ENCODE results near the gene RCAN3. TPM values are rescaled to one million over a fixed set of nuclear protein-coding genes. Genes with fewer than 3 reads are reported as not detected.
A peak's percentile ranks its signal among the peaks of the same experiment; 100 is the strongest.

RCAN3 gene
- total RNA-seq, 1 donor from 2014 or later: 24.9 TPM

DNA sequence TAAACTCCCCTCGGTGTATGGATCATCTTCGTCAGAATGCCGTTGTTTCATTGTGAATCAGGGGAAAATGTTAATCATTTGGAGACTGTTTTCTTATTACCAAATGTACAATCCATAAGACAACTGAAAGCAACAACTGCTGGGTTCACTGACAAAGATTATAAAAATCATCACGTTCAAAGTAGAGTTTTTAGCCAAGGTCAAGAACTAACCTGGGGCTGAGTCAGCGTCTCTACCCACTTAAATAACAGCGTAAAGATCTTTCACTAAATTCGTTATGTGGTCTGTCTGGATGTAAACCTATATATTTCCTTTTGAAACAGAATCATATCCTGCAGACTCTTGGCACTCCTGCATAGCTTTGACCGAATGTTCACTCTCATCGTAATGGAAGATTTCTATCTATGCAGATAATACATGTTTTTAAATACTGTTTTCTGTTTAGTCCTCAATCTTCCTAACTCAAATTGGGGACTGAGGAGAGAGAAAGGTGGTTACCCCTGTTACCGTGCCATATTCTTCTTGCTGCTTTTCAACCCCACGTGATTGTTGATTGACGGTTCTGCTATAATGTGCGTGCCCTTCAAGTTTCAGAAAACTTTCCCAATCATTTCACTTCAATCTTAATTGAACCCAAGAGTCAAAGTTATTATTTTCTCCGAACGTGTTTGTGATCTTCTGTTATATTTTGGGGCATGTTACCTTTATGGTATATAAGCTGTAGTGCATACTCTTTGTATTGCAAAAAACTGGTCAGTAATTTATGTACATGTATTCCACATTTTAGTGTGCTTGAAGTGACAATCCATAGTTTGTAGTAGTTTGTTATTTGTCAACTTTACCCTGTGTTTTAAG is 37.6 kb downstream of the RCAN3 start:
- no peaks in the 10 kb centered on the region for H3K27me3 Mint-ChIP-seq (ENCODE audit: unreplicated experiment)

DNA sequence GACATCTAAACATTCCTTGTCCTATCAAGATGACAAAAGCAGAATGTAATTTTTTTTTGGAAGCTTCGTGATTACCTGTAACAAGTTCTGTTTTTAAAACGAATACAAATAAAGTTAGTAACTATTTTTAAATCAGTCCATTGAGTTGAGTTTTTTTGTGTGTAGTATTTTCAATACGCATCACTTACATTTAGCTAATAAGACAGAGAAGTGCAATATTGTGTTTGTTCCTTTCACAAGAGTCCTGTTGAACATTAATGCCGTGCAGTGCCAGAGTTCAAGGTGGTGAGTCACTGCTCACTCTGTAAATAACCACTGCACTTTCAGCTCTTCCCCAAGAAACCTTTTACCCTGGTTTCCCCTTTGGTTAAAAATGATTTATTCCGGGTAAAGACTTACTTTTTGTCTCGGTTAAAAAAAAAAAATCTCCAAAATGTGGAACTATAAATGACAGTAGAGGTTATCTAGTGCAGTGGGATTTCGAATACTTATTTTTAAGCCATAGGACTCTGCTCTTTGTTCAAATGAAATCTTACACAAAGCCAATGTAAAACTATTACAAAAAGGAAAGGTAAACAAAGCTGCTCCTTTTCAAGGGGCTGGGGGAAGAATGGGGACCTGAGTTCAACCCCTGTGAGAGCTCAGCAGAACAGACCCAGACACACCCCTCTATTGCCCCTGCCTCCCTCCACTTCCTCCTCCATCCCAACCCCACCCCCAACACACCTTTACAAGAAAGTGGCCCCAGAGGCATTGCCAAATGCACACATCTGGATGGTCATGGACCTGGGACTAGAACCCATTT is 38.5 kb downstream of the RCAN3 start:
- TF ChIP-seq, protein P1, sequence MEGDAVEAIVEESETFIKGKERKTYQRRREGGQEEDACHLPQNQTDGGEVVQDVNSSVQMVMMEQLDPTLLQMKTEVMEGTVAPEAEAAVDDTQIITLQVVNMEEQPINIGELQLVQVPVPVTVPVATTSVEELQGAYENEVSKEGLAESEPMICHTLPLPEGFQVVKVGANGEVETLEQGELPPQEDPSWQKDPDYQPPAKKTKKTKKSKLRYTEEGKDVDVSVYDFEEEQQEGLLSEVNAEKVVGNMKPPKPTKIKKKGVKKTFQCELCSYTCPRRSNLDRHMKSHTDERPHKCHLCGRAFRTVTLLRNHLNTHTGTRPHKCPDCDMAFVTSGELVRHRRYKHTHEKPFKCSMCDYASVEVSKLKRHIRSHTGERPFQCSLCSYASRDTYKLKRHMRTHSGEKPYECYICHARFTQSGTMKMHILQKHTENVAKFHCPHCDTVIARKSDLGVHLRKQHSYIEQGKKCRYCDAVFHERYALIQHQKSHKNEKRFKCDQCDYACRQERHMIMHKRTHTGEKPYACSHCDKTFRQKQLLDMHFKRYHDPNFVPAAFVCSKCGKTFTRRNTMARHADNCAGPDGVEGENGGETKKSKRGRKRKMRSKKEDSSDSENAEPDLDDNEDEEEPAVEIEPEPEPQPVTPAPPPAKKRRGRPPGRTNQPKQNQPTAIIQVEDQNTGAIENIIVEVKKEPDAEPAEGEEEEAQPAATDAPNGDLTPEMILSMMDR (IDR thresholded peaks at IDR 0.05; ENCODE audit: unreplicated experiment): no peak
- H3K4me3 Mint-ChIP-seq (ENCODE audit: unreplicated experiment): no peak overlapping the region
- H3K36me3 Mint-ChIP-seq (ENCODE audit: low read depth, unreplicated experiment): no peaks in the 10 kb centered on the region
- no peaks in the 10 kb centered on the region for H3K4me1 Mint-ChIP-seq (ENCODE audit: unreplicated experiment)
- H3K27me3 Mint-ChIP-seq (ENCODE audit: unreplicated experiment): no peaks in the 10 kb centered on the region
- DNase-seq (ENCODE audit: low spot score): no peak
- H3K9me3 Mint-ChIP-seq (ENCODE audit: unreplicated experiment): no peaks in the 10 kb centered on the region
- H3K27ac Mint-ChIP-seq (ENCODE audit: unreplicated experiment): no peak overlapping the region

More for the DNA sequence above, 37.6 kb downstream of the RCAN3 start:
- H3K9me3 Mint-ChIP-seq (ENCODE audit: unreplicated experiment): no peaks in the 10 kb centered on the region
- no peak overlapping the region for H3K27ac Mint-ChIP-seq (ENCODE audit: unreplicated experiment)
- H3K36me3 Mint-ChIP-seq (ENCODE audit: low read depth, unreplicated experiment): no peaks in the 10 kb centered on the region
- H3K4me3 Mint-ChIP-seq (ENCODE audit: unreplicated experiment): no peak overlapping the region
- no peaks in the 10 kb centered on the region for H3K4me1 Mint-ChIP-seq (ENCODE audit: unreplicated experiment)
- TF ChIP-seq, protein P1 (IDR thresholded peaks at IDR 0.05; ENCODE audit: unreplicated experiment): no peak
- DNase-seq (ENCODE audit: low spot score): no peak

DNA sequence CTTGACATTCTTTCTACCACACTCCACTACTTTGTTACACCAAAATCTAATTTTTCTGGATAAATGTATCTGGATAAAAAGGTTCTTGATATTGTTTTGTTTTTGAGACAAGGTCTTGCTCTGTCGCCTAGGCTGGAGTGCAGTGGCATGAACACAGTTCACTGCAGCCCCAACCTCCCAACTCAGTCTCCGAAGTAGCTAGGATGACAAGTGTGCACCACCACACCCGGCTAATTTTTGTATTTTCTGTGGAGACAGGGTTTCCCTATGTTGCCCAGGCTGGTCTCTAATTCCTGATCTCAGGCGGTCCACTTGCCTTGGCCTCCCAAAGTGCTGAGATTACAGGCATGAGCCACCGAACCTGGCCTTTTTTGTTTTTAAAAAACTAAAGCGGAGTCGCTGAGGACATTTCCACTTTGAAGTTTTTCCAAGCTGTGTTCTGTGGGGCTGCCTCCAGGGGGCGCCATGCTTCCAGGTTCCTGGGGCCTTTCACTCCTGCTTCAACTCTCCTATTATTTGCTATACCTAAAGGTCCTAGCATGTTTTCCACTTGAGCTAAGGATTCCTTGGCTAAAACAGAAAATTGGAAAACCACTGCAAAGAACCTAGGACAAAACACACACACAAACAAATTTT is 39.2 kb downstream of the RCAN3 start:
- H3K36me3 Mint-ChIP-seq (ENCODE audit: low read depth, unreplicated experiment): no peaks in the 10 kb centered on the region
- H3K4me3 Mint-ChIP-seq (ENCODE audit: unreplicated experiment): no peak overlapping the region
- H3K9me3 Mint-ChIP-seq (ENCODE audit: unreplicated experiment): no peaks in the 10 kb centered on the region
- H3K4me1 Mint-ChIP-seq (ENCODE audit: unreplicated experiment): no peaks in the 10 kb centered on the region
- peaks cover 3% of the 10 kb centered on the region for H3K27me3 Mint-ChIP-seq (ENCODE audit: unreplicated experiment)
- TF ChIP-seq, protein P1 (IDR thresholded peaks at IDR 0.05; ENCODE audit: unreplicated experiment): peak; percentile 92
- no peak overlapping the region for H3K27ac Mint-ChIP-seq (ENCODE audit: unreplicated experiment)
- peak; percentile 37 for DNase-seq (ENCODE audit: low spot score)

DNA sequence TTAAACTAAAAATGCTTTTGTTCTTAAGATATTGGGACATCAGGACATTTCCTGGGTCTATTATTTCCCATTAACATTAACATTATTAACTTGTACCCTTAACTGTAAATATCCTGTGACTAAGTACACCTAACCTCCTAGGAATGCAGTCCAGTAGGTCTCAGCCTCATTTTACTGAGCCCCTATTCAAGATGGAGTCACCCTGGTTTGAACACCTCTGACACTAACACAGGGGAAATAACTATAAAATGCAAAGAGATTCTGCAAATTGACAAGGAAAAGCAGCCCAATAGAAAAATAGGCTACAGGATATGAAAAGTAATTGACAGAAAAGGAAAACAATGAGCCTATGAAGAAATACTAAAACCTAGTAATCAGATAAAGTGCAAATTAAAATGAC is 41.6 kb downstream of the RCAN3 start:
- Mint-ChIP-seq H3K9me3 (ENCODE audit: unreplicated experiment) (no peaks in the 10 kb centered on the region), H3K27ac (ENCODE audit: unreplicated experiment) (no peak overlapping the region), H3K27me3 (ENCODE audit: unreplicated experiment) (peaks cover 3% of the 10 kb centered on the region), H3K4me1 (ENCODE audit: unreplicated experiment) (no peaks in the 10 kb centered on the region), H3K4me3 (ENCODE audit: unreplicated experiment) (no peak overlapping the region), H3K36me3 (ENCODE audit: low read depth, unreplicated experiment) (no peaks in the 10 kb centered on the region)
- DNase-seq (ENCODE audit: low spot score): no peak
- TF ChIP-seq, protein P1 (IDR thresholded peaks at IDR 0.05; ENCODE audit: unreplicated experiment): no peak

All from endothelial cell (in vitro differentiated cells).